Activated effector memory CD4-positive, alpha-beta T cell treated with Interleukin-2 at 50 U/mL for 16 hours (primary cell): Measurements from ENCODE around the gene MYOCOS.
"Not testable (repeated sequence)": the region's sequence is repeated elsewhere in the genome, so short reads cannot be mapped to it uniquely, and the experiment has no call there.

Experiments
- DNase-seq: peaks from one replicate; pipeline ENCODE4 v3.0.0-alpha.2; 2020

The MYOCOS gene, protein sequence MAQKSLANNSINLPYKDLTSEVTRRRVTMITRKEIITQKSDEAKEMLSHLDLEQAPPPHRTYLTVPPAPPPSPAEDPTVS

DNA sequence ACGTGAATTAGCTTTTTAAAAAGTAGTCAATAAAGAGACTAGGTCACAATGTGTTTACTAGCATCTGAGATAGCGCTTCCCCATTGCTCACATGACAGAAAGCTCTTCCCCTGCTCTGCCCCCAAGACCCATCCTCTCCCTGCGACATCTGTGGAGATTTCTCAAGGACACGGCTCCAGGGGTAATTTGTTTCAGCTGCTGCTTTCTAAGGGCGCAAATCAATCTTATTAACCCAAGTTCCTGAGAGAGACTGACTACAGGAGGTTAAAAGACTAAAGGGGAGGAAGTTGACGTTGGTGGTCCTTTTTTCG lies at the start of gene MYOCOS:
MYOCOS (plus strand) TSS at position 92 of the 311 bp plus-strand sequence. CDS start 1,641 bp downstream, outside the sequence.
- no peak for DNase-seq

- no peak for DNase-seq
Measured at GRCh38 chr1:171576144-171576543, 45.9 kb upstream of the MYOCOS start.

DNA sequence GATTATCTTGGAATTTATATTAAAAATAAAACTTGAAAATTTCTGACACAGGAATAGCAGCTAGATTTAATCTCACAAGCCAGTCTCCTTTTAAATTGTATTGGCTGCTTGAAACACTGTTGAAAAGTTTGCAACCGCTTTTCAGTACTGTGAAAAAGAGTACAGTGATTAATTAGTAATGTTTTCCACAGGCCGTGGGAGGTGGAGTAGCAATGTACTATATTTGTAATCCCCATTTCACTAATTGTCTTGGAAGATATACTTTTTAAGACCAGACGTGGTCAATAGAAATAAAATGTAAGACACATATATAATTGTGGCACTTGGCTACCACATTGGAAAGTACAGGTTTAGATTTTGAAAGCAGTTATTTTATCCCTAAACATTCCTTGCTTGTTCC lies 40.8 kb upstream of the MYOCOS start:
- no peak for DNase-seq

DNA sequence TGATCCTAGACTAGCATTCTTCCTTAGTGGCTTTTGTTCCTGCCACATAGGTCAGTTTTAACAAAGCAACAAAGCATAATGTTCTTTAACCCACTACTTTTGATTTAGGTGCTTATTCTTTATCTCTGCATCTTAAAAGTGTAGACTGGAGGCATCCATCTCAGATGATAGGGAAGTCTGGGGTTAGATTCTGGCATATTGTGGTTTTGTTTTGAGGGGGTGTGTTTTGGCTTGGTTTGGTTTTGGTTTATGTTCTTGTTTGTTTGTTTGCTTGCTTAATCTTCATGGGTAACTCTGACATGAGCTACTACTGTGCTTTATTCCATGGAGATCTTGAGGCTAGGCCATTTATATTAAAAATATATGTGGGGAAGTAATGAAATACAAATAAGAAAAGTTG lies 40.3 kb upstream of the MYOCOS start:
- no peak for DNase-seq

DNA sequence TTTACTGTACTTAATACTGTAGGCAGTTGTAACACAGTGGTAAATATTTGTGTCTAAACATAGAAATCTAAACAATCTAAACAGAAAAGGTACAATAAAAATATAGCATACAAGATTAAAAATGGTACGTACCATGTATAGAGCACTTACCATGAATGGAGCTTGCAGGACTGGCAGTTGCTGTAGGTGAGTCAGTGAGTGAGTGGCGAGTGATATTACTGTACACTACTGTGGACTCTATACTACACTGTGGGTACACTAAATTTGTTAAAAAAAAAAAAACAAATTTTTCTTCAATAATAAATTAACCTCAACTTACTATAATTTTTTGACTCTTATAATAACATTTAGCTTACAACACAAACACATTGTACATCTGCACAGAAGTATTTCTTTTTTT lies 39.5 kb upstream of the MYOCOS start:
- DNase-seq: no peak

DNA sequence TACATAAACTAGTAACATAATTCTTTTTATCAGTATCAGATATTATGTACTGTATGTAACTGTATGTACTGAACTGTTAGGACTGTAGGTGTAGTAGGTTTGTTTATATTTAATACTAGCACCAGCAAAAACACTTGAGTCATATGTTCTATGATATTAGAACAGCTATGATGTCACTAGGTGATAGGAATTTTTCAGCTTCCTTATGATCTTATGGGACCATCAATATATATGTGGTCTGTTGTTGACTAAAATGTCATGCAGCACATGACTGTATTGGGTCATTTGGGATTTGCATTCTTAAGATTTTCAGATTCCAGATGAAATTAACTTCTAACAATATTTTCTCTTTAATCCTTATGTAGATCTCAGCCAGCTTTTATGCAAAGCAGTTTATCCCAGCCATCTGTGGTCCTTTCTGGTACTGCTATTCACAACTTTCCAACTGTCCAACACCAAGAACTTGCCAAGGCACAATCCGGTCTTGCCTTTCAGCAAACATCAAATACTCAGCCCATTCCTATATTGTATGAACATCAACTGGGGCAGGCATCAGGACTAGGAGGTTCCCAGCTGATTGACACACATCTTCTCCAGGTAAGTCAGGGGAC lies 38.3 kb upstream of the MYOCOS start:
- no peak for DNase-seq

DNA sequence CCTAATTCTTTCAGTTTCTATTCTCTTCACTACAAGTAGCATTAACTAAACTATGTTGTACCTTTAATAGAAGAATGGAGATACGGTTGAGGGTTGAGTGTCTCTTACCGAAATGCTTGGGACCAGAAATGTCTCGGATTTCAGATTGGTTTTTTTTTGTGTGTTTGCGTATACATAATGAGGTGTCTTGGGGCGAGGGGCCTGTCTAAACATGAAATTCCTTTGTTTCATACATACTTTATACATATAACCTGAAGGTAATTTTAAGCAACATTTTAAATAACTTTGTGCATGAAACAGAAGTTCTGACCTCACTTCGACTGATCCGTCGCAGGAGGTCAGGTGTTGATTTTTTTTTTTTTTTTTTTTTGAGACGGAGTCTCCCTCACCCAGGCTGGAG lies 36.3 kb upstream of the MYOCOS start:
- no peak for DNase-seq

DNA sequence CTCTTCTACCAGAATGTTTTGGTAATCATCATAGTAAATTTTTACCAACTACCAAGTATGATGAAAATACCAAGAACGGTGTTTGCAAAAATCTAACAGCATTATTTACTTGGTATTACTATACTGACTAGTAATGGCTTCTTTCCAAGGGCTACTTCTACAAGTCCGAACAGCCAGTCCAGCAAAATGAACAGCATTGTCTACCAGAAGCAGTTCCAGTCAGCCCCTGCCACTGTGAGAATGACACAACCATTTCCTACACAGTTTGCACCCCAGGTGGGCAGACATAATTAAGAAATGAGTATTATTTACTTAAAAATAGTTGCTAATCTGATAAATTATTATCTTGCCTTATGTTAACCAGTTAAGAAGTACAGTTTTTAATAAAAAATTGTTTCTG lies 33.8 kb upstream of the MYOCOS start:
- DNase-seq: no peak

GRCh38 chr1:171590022-171590421 lies 32.0 kb upstream of the MYOCOS start:
- DNase-seq: no peak

- DNase-seq: no peak
Measured at GRCh38 chr1:171595324-171595723, 26.7 kb upstream of the MYOCOS start.

DNA sequence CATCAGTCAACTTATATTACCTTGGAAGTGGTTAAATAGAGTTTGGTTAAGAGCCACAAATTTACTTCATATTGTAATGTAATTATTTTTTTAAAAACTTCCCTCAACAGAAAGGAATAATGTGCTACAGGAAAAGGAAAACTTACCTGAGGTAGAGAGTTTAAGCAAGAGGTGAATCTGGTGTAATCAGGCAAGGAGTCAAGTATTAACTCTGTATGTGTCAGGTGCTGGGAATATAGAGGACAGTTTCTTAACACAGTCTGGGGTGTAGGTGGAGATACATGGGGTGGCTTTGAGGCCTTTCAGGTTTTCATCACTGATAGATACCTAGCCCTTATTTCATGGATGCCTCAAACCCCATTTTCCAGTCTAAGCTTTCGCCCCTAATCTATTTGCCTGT lies 25.9 kb upstream of the MYOCOS start:
- DNase-seq: no peak

DNA sequence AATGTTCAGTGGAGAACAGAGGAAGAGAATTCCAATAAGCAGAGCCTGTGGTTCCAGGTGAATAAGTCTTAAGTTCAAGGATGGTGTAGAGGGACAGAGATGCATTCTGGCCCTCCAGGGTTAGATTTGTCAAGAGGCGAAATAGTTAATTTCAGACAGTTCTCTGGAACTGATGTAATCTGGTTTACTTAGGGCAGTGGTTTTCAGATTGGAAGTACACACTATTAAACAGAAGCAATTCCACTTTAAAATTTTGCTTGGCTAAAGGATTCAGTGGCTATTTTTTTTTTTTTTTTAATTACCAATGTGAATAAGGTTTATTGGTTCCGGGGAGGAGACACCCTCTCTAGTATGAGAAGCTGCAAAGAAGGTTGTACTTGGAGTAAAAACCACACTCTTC lies 25.3 kb upstream of the MYOCOS start:
- DNase-seq: no peak

- no peak for DNase-seq
Measured at GRCh38 chr1:171597203-171597602, 24.8 kb upstream of the MYOCOS start.

GRCh38 chr1:171600310-171600709 lies 21.7 kb upstream of the MYOCOS start:
- DNase-seq: not testable (repeated sequence)

DNA sequence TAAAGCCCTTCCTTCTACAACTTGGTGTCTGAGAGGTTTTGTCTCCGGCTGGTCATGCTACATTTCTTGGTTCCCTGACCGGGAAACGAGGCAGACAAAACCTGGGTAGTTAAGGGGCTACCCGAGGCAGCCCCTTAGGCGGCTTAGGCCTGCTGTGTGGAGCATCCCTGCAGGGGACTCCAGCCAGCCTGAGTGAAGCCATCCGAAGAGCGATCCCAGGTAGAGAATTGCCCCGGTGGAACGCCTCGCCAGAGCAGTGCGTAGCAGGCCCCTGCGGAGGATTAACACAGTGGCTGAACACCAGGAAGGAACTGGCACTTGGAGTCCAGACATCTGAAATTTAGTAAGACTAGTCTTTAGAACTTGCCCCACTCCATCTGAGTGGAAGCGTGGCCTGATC lies 21.2 kb upstream of the MYOCOS start:
- DNase-seq: no peak

DNA sequence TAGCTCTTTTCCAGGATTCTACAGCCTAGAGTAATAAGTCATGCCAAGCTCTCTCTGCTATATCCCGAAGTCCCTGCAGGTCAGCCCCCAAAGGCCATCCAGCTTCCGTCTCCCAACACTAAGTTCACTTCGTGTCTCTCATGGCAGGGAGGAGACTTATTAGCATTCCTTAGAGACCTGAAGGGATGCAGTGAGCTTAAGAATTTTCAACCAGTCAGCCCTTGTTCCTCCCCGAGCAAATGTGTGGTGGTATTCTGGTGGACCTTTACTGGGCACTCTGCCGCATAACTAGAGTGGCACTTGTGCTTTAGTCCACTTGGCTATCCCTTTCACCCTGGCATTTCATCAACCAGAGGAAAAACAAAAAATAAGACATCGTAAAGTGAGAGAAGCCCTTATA lies 19.0 kb upstream of the MYOCOS start:
- not testable (repeated sequence) for DNase-seq

- no peak for DNase-seq
Measured at GRCh38 chr1:171606402-171606941, 15.6 kb upstream of the MYOCOS start.

DNA sequence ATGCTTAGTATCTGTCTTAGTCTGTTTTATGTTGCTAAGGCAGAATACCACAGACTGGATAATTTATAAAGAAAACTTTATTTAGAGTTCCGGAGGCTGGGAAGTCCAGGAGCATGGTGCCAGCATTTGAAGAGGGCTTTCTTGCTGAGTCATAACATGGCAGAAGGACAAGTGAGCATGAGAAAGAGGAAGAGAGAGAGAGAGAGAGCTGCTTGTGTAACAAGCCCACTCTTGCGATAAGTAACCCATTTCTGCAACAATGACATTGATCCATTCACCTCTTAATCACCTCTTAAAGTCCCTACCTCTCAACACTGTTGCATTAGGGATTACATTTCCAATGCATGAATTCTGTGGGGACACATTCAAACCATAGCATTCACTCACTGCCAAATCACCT lies 11.7 kb upstream of the MYOCOS start:
- no peak for DNase-seq

DNA sequence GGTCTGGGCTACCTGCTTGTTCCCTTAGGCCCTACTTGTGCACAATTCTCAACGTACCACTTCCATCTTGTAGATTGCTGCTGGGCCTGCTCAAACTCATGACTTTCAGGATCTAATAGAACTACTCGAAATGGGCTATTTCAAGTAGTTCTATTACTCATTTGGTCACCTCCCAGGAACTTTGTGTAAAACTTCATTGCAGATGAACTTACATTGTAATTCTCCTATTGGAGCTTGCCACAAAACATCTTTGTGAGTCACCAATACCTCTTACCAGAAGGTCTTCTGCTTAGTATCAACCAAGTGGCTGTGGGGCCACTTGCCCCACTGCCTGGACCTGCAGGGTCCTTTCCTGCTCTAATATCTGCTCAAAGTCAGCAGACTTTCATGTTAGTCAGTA lies 10.7 kb upstream of the MYOCOS start:
- no peak for DNase-seq

GRCh38 chr1:171613282-171613681 lies 8.8 kb upstream of the MYOCOS start:
- no peak for DNase-seq

GRCh38 chr1:171615122-171615906 lies 6.7 kb upstream of the MYOCOS start:
- DNase-seq: not testable (repeated sequence)

GRCh38 chr1:171616586-171616985 lies 5.5 kb upstream of the MYOCOS start:
- DNase-seq: no peak

DNA sequence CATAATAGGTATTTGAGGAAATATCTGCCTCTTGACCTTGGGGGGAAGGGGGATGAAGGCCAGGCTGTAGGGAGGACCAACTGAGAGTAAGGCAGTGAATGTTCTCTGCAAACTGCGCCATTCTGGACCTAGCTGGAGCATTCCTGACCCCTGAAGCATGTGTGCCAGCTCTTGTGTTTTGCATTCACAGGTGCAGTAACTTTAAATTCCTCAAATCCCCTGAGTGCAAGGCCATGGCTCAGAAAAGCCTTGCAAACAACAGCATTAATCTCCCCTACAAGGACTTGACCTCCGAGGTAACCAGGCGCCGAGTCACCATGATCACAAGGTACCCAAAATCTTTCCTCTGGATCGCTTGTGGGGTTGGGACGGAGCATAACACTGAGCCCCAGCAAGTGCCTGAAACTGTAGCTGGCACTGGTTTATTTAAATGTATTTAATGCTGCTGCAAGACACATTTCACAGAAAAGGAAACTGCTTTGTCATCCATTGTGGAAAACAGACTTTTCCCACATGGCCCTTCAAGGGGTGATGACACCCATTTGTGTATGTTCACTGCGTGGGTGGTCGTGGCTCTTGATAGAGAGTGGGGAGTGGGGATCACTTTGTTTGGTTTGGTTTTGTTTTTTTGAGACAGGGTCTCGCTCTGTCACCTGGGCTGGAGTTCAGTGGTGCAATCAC lies 1.7 kb downstream of the MYOCOS start:
- no peak for DNase-seq

GRCh38 chr1:171625225-171625624 lies 3.2 kb downstream of the MYOCOS start:
- no peak for DNase-seq
